Activated CD8-positive, alpha-beta memory T cell treated with anti-CD3 and anti-CD28 coated beads for 48 hours (primary cell): ENCODE data around the gene ABI3BP.

Experiments used
- DNase-seq, 3 experiments: peaks; one replicate each; pipeline ENCODE4 v3.0.0-alpha.2; 2020; ENCODE audit warnings: low read depth in 2 of 3, low spot score in 2 of 3

ABI3BP gene

DNA sequence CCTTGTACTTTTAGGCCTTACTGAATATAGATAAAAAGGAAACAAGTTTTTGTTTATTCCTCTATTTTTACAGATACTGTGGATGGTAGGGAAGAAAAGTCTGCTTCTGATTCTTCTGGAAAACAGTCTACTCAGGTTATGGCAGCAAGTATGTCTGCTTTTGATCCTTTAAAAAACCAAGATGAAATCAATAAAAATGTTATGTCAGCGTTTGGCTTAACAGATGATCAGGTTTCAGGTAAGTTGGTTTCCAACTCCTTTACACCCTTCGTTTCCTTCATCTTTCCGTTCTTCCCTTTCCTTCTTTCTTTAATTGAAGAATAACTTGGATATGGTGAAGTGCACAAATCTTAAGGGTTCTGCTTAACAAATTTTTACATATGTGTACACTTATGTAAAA, 260.8 kb downstream of the ABI3BP start:
- no peak for DNase-seq

- DNase-seq = no peak
Measured at GRCh38 chr3:100730524-100730923, 262.7 kb downstream of the ABI3BP start.

- no peak for DNase-seq
Measured at GRCh38 chr3:100726706-100727105, 266.5 kb downstream of the ABI3BP start.

DNA sequence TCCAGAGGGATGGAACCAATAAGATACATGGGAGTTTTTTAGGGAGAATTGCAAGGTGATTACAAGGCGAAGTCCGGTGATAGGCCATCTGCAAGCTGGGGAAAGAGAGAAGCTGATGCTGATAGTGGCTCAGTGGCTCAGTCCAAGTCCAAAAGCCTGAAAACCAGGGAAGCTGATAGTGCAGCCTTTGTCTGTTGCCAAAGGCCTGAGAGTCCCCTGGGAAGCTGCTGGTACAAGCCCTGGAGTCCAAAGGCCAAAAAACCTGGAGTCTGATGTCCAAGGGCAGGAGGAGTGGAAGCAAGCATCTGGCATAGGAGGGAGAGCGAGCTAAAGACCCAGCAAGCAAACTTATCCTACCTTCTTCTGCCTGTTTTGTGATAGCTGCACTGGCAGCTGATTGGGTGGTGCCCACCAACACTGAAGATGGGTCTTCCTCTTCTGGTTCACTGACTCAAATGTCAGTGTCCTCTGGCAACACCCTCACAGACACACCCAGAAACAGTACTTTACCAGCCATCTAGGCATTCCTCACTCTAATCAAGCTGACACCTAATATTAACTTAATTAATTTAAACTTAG, 267.2 kb downstream of the ABI3BP start:
- DNase-seq = no peak

GRCh38 chr3:100720426-100720825, 272.8 kb downstream of the ABI3BP start:
- no peak for DNase-seq

DNA sequence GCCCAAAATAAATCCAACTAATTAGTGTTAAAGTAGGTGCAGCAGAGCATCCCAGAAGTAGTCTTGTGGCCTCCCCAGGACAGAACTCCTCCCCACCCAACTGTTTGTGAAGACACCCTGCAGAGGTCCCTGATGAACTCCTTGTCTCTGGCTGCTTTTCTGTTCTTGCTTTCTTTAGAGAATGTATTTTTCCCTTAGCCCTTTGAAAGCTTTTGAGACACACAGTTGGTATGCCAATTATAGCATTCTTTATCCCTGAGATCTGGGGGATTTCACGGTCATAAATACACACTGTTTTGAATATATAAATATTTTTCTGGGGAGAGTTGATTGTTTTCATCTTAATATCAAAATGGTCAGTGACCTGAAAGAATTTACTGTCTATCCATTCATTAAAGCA, 274.1 kb downstream of the ABI3BP start:
- DNase-seq = no peak

DNA sequence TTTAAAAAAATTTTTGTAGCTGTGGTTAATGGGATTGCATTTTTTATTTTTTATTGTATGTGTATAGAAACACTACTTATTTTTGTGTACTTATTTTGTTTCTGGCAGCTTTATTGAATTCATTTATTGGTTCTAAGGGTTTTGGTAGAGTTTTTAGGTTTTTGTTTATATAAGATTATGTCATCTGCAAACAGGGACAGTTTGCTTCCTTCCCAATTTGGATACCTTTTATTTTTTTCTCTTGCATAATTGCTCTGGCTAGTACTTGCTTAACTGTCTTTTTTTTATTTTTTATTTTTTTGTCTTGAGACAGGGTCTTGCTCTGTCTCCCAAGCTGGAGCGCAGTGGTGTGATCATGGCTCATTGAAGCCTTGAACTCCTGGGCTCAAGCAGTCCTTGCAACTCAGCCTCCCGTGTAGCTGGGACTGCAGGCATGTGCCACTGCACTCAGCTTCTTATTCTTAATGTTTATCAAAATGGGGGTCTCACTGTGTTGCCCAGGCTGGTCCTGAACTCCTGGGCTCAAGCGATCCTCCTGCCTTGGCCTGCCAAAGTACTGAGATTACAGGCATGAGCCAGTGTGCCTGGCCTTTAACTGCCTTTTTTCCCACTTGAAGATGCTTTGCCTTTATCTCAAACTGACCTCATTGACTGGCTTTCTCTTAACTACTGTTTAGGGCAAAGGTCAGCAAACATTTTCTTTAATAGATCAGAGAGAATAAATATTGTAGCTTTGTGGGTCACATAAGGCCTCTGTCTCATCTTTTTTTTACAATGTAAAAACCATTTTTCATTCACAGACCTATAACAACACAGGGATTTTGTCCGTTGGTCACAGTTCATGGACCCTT, 275.4 kb downstream of the ABI3BP start:
- no peak for DNase-seq

- no peak for DNase-seq
Measured at GRCh38 chr3:100717063-100717462, 276.2 kb downstream of the ABI3BP start.

DNA sequence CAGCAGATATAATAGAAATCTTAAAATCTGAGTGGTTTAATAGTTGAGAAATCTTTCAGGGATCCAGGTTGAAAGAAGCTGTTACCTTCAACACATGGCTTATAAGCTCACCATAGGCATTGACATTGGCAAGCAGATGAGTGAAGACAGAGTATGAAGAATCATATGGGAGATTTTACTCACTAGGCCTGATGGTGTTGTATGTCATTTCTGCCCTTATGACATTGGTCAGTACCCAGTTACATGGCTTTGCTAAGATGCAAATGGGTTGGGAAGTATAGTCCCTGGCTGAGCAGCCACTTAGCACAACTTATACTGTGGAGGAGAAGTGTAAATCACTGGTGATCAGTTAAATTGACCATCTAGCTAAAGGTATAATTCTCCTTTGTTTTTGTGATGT, 278.0 kb downstream of the ABI3BP start:
- DNase-seq = no peak

DNA sequence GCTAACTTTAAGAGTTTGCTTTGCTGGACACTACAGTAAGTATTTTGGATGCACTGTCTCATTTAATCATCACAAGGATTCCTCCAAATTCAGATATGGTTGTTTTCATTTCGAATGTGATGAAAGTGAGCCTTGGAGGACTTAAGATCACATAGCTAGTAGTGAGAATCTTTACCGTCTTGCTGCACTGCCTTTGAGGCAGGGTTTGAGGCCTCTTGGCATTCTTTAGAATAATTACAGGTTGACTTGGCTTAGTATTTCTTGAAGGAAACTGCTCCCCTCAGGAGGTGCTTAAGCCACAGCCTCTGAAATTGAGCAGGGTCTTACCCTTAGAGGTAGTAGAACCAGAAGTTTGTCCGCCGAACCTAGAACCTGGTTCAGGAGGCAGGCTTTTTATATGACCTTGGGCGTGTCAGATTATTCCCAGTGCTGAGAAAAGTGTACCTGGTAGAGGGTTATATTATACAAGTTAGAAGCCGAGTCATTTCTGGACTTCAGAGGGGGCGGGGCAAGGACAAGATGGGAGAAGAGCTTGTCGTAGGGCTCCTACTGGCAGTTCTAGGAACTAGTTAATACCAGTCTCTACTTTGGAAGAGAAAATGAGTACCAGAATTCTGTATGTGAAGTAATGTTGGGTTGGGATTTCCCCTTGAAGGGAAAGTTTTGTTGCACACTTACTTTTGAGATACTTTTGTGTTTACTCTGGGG, 282.8 kb downstream of the ABI3BP start:
- peak; percentile 22 to 40 (median 33) for DNase-seq

- peak in 1 of 3 experiments; percentile 14 for DNase-seq
Measured at GRCh38 chr3:100709842-100710260, 283.4 kb downstream of the ABI3BP start.

DNA sequence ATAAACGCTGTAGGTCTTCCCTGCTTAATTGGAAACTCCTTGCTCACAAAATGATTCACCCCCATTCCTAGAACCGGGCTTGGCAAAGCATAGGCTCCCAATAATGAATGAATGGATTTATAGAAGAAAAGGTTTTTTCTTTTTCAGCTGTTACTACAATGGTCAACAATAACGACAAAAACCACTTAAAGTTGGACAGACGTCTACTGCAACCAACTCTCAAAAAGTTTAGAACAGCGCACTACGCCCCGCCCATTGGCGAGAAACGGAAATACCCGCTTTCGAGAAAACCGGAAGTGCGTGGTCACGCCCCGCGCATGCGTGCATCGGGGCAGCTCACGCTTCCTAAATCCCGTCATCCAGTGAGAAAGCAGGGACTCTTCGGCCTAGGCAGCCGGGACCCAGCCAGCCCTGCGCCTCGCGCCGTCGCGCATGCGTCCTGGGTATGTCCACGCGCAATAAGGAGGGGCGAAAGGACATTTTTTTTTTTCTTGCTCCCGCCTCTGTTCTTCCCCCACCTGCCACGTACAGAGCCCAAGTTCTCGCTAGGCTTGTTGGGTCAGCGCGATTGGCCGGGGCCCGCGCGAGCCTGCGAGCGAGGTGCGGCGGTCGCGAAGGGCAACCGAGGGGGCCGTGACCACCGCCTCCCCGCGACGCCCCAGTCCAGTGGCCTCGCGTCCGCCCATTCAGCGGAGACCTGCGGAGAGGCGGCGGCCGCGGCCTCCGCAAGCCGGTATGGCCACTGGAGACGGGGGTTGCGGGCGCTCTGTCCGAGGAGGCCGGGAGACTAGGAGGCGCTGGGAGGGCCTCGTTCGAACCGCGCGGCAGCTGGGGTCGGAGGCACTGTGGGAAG, 284.0 kb downstream of the ABI3BP start, which contains the start of gene TFG:
TFG (plus strand) TSS at position 506 of the 853 bp plus-strand sequence. CDS start 4,192 bp downstream, outside the sequence.
- peak; percentile 93 to 94 (median 93) for DNase-seq

GRCh38 chr3:100708644-100708988, 284.6 kb downstream of the ABI3BP start:
- DNase-seq = no peak

GRCh38 chr3:100706365-100706764, 286.9 kb downstream of the ABI3BP start:
- no peak for DNase-seq

DNA sequence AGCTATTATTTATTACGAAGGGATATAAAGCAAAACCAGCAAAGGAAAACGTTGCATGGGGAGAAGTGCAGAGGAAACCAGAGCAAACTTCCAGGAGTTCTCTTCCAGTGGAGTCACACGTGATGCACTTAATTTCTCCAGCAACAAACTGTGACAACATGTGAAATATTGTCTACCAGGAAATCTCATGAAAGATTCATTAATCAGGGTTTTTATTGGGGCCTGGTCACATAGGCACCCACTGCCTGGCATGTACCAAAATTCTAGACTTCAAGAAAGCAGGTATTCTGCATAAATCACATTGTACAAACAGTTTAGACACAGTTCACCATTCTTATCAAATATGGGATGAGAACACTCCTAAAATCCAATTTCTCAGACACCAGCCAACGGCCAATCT, 289.4 kb downstream of the ABI3BP start:
- DNase-seq = no peak

GRCh38 chr3:100702980-100703345, 290.3 kb downstream of the ABI3BP start:
- no peak for DNase-seq

- no peak for DNase-seq
Measured at GRCh38 chr3:100702082-100702979, 290.9 kb downstream of the ABI3BP start.

GRCh38 chr3:100700708-100701107, 292.5 kb downstream of the ABI3BP start:
- DNase-seq = no peak
